ENCODE measurements around the gene POT1.

The POT1 gene

GRCh38 chr7:124908259-124908658 lies 21.4 kb downstream of the POT1 start:
- no peak for DNase-seq

- DNase-seq: no peak
Observed at GRCh38 chr7:124907490-124907889, 22.1 kb downstream of the POT1 start.

GRCh38 chr7:124898531-124898930 lies 31.1 kb downstream of the POT1 start:
- DNase-seq: no peak

- no peak for DNase-seq
Observed at GRCh38 chr7:124896001-124896400, 33.6 kb downstream of the POT1 start.

- no peak for DNase-seq
Observed at GRCh38 chr7:124893140-124893827, 36.3 kb downstream of the POT1 start.

- no peak for DNase-seq
Observed at GRCh38 chr7:124887247-124887646, 42.4 kb downstream of the POT1 start.

GRCh38 chr7:124881981-124882380 lies 47.6 kb downstream of the POT1 start:
- no peak for DNase-seq

GRCh38 chr7:124879771-124880170 lies 49.9 kb downstream of the POT1 start:
- no peak for DNase-seq

GRCh38 chr7:124879103-124879502 lies 50.5 kb downstream of the POT1 start:
- no peak for DNase-seq

GRCh38 chr7:124874644-124875163 lies 54.9 kb downstream of the POT1 start:
- DNase-seq: no peak

- DNase-seq: no peak
Observed at GRCh38 chr7:124857672-124858235, 71.9 kb downstream of the POT1 start.

- DNase-seq: no peak
Observed at GRCh38 chr7:124856299-124856888, 73.2 kb downstream of the POT1 start.

GRCh38 chr7:124843336-124843735 lies 86.3 kb downstream of the POT1 start:
- no peak for DNase-seq

- DNase-seq: no peak
Observed at GRCh38 chr7:124840435-124840834, 89.2 kb downstream of the POT1 start.

GRCh38 chr7:124839687-124840086 lies 89.9 kb downstream of the POT1 start:
- DNase-seq: no peak

GRCh38 chr7:124836173-124836572 lies 93.5 kb downstream of the POT1 start:
- no peak for DNase-seq

- no peak for DNase-seq
Observed at GRCh38 chr7:124818807-124819206, 110.8 kb downstream of the POT1 start.

- no peak for DNase-seq
Observed at GRCh38 chr7:124813994-124814798, 115.4 kb downstream of the POT1 start.

GRCh38 chr7:124812764-124813163 lies 116.9 kb downstream of the POT1 start:
- DNase-seq: no peak

GRCh38 chr7:124811341-124811740 lies 118.3 kb downstream of the POT1 start:
- DNase-seq: no peak

GRCh38 chr7:124810605-124811004 lies 119.0 kb downstream of the POT1 start:
- DNase-seq: no peak

GRCh38 chr7:124808206-124808605 lies 121.4 kb downstream of the POT1 start:
- no peak for DNase-seq

- DNase-seq: no peak
Observed at GRCh38 chr7:124801330-124801895, 128.2 kb downstream of the POT1 start.

Measured in NCI-H2107 (cell line).